Thoracic aorta (tissue), 2 donors: Measurements from ENCODE around the gene UTS2. TPM values are rescaled to one million over a fixed set of nuclear protein-coding genes. Genes with fewer than 3 reads are reported as not detected.

Experiments
- ATAC-seq: fragments of 150-250 bp; one replicate; pipeline ENCODE4 v1.8.0; 2017; ENCODE audit warnings: low read depth; ENCODE audit not compliant: insufficient number of reproducible peaks, low FRiP score
- DNase-seq: peaks from one replicate; pipeline ENCODE4 v3.0.0-alpha.2; 2020; ENCODE audit warnings: low spot score
- H3K27ac ChIP-seq, 2 donors: fragments of 200-600 bp; sonication (generic); 1 replicate in 1 of 2; 2 replicates in 1 of 2; pipeline ENCODE4 v1.5.1; 2016; ENCODE audit warnings: mild to moderate bottlenecking in 2 of 2, moderate library complexity in 2 of 2
- H3K27me3 ChIP-seq: fragments of 200-600 bp; sonication (generic); replicated peaks from 2 replicates; pipeline ENCODE4 v1.6.0; 2016; ENCODE audit warnings: mild to moderate bottlenecking; ENCODE audit not compliant: insufficient read depth
- H3K36me3 ChIP-seq: fragments of 200-600 bp; sonication (generic); one replicate; pipeline ENCODE4 v1.5.1; 2016
- H3K4me1 ChIP-seq, 2 donors: fragments of 200-600 bp; sonication (generic); 1 replicate in 1 of 2; 2 replicates in 1 of 2; pipeline versions ENCODE4 v1.5.1 to v1.6.0; 2016; ENCODE audit warnings: low read depth in 2 of 2, mild to moderate bottlenecking in 1 of 2; ENCODE audit not compliant: control insufficient read depth in 1 of 2
- H3K4me3 ChIP-seq: fragments of 200-600 bp; sonication (generic); 2 replicates; pipeline ENCODE4 v1.5.1; 2016; ENCODE audit warnings: mild to moderate bottlenecking
- H3K9me3 ChIP-seq: fragments of 200-600 bp; sonication (generic); 2 replicates; pipeline ENCODE4 v1.5.1; 2016
- CTCF ChIP-seq: fragments of 200-600 bp; sonication (generic); IDR thresholded peaks from one replicate; pipeline ENCODE4 v1.5.1; 2019; ENCODE audit warnings: antibody characterized with exemption
- total RNA-seq, 2 donors: library from RNA; depleted of rRNA; stranded (reverse); fragments of >200 nt; gene quantifications; one replicate each; pipeline versions ENCODE4 v1.1.0 to v1.2.3, GENCODE V29; 2016

Gene UTS2, protein sequence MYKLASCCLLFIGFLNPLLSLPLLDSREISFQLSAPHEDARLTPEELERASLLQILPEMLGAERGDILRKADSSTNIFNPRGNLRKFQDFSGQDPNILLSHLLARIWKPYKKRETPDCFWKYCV
- not detected for total RNA-seq

DNA sequence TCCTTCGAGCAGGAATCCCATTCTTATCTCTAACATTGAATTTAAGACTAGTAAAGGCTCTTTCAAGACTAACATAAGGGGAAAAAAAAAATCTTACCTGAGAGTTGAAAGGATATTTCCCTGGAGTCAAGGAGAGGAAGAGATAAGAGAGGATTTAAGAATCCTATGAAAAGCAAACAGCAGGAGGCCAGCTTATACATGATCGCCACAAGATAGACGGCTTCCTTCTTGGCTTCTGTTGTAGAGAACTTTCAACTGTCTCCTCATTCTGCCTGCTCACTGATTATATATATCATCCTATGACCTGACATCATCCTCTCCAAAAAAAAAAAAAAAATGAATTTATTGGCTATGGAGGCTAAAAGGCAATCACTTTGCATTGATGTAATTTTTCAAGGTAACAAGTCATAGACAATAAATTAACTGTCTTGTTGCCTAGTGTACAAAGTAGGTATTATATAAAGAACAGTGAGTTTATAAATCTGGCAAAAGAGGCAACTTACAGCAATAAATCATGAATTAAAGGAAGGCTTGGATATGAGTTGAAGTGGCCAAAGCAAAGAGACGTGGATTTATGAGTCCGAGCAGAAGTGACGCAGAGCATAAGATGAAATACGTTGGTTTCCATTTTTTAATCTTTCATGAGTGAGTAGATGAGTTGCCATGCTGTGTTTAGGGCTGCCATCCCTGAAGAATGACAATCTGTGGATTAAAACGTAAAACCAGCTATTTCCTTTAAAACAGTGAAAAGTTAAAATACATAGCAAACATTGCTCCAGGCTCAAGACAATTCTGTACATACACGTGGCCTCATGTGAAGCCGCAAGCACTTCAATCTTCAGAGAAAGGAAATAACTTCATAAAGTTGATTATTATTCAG lies at the start of gene UTS2:
Gene UTS2 (minus strand): TSS at position 262 of the 880 bp plus-strand sequence. CDS start 62 bp downstream, at position 200.
- no peaks in the 10 kb centered on the region for H3K9me3 ChIP-seq
- H3K4me3 ChIP-seq = no peak within 1 kb of the TSS
- no peaks in the 10 kb centered on the region for H3K27me3 ChIP-seq
- no peak within 1 kb of the TSS for H3K27ac ChIP-seq
- H3K4me1 ChIP-seq = no peaks in the 10 kb centered on the region
- no peaks in the 10 kb centered on the region for H3K36me3 ChIP-seq
- no peak for ATAC-seq
- TF ChIP-seq CTCF = no peak
- DNase-seq = no peak

DNA sequence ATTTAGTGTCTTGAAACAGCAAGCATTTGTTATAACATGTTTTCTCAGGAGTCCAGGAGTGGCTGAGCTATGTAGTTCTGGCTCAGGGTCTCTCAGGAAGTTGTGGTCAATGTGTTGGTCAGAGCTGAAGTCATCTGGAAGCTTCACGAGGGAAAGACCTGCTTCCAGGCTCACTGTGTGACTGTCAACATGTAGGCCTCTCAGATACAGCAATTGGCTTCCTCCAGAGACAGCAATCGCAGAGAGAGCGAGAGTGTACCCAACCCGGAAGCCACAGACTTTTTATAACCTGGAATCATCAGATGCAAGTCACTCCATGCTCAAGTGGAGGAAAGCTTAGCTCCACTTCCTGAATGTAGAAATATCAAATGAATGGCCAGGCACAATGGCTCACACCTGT lies 46.9 kb upstream of the UTS2 start:
- no peak for DNase-seq
- no peak overlapping the region for H3K4me3 ChIP-seq
- no peak for TF ChIP-seq CTCF
- peaks cover 0 to 5% of the 10 kb centered on the region in 2 donors for H3K4me1 ChIP-seq
- no peaks in the 10 kb centered on the region for H3K27me3 ChIP-seq
- H3K36me3 ChIP-seq = no peaks in the 10 kb centered on the region
- H3K9me3 ChIP-seq = no peaks in the 10 kb centered on the region
- no peak overlapping the region for H3K27ac ChIP-seq
- ATAC-seq = no peak

- Histone ChIP-seq H3K36me3 (no peaks in the 10 kb centered on the region), H3K4me3 (no peak overlapping the region), H3K27me3 (no peaks in the 10 kb centered on the region), H3K27ac (no peak overlapping the region), H3K9me3 (no peaks in the 10 kb centered on the region), H3K4me1 (peaks cover 6 to 13% of the 10 kb centered on the region in 2 donors)
- DNase-seq = no peak
- no peak for ATAC-seq
- no peak for TF ChIP-seq CTCF
Measured at GRCh38 chr1:7898962-7899361, 46.1 kb upstream of the UTS2 start.

GRCh38 chr1:7896994-7897393 lies 44.1 kb upstream of the UTS2 start:
- Histone ChIP-seq H3K36me3 (no peaks in the 10 kb centered on the region), H3K4me3 (no peak overlapping the region), H3K4me1 (peaks cover 6 to 16% of the 10 kb centered on the region in 2 donors), H3K9me3 (no peaks in the 10 kb centered on the region), H3K27ac (no peak overlapping the region), H3K27me3 (no peaks in the 10 kb centered on the region)
- no peak for DNase-seq
- TF ChIP-seq CTCF = no peak
- no peak for ATAC-seq

GRCh38 chr1:7893529-7894180 lies 40.8 kb upstream of the UTS2 start:
- Histone ChIP-seq H3K4me3 (peak overlapping the region; percentile 24), H3K9me3 (no peaks in the 10 kb centered on the region), H3K27ac (peak overlapping the region; percentile 8 to 38), H3K36me3 (no peaks in the 10 kb centered on the region), H3K4me1 (peaks cover 6 to 16% of the 10 kb centered on the region in 2 donors), H3K27me3 (no peaks in the 10 kb centered on the region)
- TF ChIP-seq CTCF = no peak
- DNase-seq (peak; percentile 50), ATAC-seq (peak; percentile 94)
